ENCODE measurements around the gene SFXN2. TPM values are rescaled to one million over a fixed set of nuclear protein-coding genes. Genes with fewer than 3 reads are reported as not detected.
A peak's percentile ranks its signal among the peaks of the same experiment; 100 is the strongest.

SFXN2 gene
- total and polyA plus RNA-seq, 12 donors: 0.91 to 12.2 (median 5.7) TPM

DNA sequence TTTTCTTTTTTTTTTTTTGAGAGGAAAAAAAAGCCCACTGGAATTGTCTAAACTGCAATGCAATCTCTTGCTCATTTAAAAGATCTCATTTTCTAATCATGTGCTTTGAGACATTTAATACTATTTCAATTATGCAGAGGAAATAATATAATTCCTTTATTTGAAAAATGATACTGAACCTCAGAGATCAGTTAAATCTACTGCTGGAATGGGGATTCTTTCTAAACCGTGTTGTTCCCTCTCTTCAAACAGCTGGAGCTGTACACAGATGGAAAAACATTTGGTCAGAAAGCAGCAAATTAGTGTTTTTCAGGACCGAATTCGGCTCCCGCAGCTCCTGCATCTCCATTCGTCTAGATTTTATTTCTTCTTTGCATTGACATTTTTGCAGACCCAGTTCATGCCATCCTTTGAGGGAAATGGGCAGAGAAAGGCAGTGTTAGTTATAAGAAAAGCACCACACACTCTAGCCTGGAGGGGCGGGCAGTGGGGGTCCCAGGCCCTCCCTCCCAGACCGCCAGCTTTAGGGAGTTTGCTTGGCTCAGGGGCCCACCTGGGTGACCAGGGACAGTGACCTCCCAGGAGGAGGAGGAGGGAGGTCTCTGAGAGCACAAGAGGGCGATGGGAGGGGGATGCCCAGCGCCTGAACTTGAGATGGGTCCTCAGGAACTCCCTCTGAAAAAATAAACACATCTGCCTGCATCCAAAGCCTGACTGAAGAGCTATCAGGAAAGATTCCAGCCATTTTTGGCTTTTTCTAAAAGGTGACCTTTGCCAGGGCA is 37.7 kb upstream of the SFXN2 start:
- 64 to 78% (median 73%) methylated on average over 7 to 9 of the region's 9 CpGs for WGBS, 4 donors
- no peak overlapping the region for H3K4me3 ChIP-seq
- H3K36me3 ChIP-seq (replicated peaks in 1 of 2): no peaks in the 10 kb centered on the region
- no peaks in the 10 kb centered on the region for H3K9me3 ChIP-seq (replicated peaks in 1 of 3)
- peak overlapping the region in 2 of 5 donors; percentile 58 to 73 for H3K27ac ChIP-seq
- TF ChIP-seq CTCF (IDR thresholded peaks at IDR 0.05): no peak
- no peak for TF ChIP-seq POLR2A (IDR thresholded peaks at IDR 0.05)
- no peaks in the 10 kb centered on the region for H3K27me3 ChIP-seq
- H3K4me1 ChIP-seq (replicated peaks in 1 of 2): peaks cover 6 to 59% of the 10 kb centered on the region in 2 donors
- DNase-seq: no peak
- intact Hi-C loops (cut with DNase I): no loop called here

GRCh38 chr10:102677331-102678067 is 36.9 kb upstream of the SFXN2 start:
- peak overlapping the region in 2 of 5 donors; percentile 58 to 73 for H3K27ac ChIP-seq
- H3K36me3 ChIP-seq (replicated peaks in 1 of 2): no peaks in the 10 kb centered on the region
- 68 to 76% (median 68%) methylated on average over 8 to 9 of the region's 9 CpGs for WGBS, 4 donors
- H3K9me3 ChIP-seq (replicated peaks in 1 of 3): no peaks in the 10 kb centered on the region
- intact Hi-C loops (cut with DNase I): no loop called here
- TF ChIP-seq POLR2A (IDR thresholded peaks at IDR 0.05) (no peak), CTCF (IDR thresholded peaks at IDR 0.05) (no peak)
- peaks cover 6 to 59% of the 10 kb centered on the region in 2 donors for H3K4me1 ChIP-seq (replicated peaks in 1 of 2)
- H3K27me3 ChIP-seq: no peaks in the 10 kb centered on the region
- no peak overlapping the region for H3K4me3 ChIP-seq
- no peak for DNase-seq

DNA sequence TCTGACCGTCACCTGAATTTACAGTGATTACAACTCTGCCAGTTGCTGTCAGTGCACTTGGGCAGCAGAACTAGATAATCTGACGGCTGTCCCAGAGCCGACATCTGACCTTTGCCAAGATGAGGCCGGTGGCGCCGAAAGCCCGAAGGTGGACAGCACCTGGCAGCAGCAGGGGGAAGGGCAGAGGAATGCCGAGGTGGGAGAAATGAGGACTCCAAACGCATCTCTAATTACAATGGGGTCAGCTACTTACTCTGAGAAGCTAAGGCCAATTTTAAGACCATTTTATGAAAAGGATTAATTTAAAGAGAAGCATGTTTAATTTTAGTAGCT is 36.4 kb upstream of the SFXN2 start:
- Histone ChIP-seq H3K4me3 (no peak overlapping the region), H3K36me3 (replicated peaks in 1 of 2) (no peaks in the 10 kb centered on the region), H3K9me3 (replicated peaks in 1 of 3) (no peaks in the 10 kb centered on the region), H3K27me3 (no peaks in the 10 kb centered on the region), H3K4me1 (replicated peaks in 1 of 2) (peaks cover 6 to 59% of the 10 kb centered on the region in 2 donors), H3K27ac (peak overlapping the region in 2 of 5 donors; percentile 58 to 73)
- DNase-seq: no peak
- TF ChIP-seq POLR2A (IDR thresholded peaks at IDR 0.05): no peak
- no peak for TF ChIP-seq CTCF (IDR thresholded peaks at IDR 0.05)
- 73 to 83% (median 80%) methylated on average over 8 to 9 of the region's 9 CpGs for WGBS, 4 donors
- intact Hi-C loops (cut with DNase I): no loop called here

DNA sequence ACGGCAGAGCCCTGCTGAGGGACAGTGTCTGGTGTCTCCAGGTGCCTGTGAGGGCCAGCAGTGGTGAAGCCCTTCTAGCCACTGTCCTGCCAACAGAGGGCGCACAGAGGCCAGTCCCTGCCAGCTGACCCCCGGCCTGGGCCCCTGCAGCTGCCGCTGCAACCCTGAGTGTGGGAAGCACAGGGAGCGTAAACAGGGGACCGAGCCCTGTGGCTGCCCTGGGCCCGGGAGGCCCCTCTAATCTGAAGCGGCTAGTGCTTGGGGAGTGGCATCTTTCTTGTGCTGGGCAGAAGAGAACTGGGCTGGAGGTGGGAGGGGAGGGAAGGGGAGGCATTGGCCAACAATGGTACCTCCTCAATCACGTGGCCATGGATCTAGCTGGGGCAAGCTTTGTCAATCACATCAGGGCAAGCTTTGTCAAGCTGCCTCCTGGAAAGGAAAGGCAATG is 35.6 kb upstream of the SFXN2 start:
- Histone ChIP-seq H3K4me1 (replicated peaks in 1 of 2) (peaks cover 6 to 53% of the 10 kb centered on the region in 2 donors), H3K9me3 (replicated peaks in 1 of 3) (no peaks in the 10 kb centered on the region), H3K27ac (peak overlapping the region in 2 of 5 donors; percentile 19 to 38), H3K36me3 (replicated peaks in 1 of 2) (no peaks in the 10 kb centered on the region), H3K27me3 (no peaks in the 10 kb centered on the region), H3K4me3 (no peak overlapping the region)
- peak; percentile 54 to 87 (median 77) for DNase-seq
- intact Hi-C loops (cut with DNase I): no loop called here
- TF ChIP-seq CTCF (IDR thresholded peaks at IDR 0.05): peak; percentile 48 to 74 (median 62)
- TF ChIP-seq POLR2A (IDR thresholded peaks at IDR 0.05): no peak
- 0 to 13% (median 7%) methylated on average over 1 to 9 of the region's 9 CpGs for WGBS, 4 donors

Measured in adrenal gland (tissue), 12 donors.